Endodermal cell (in vitro differentiated cells): ENCODE results near the gene CYP3A4. TPM values are rescaled to one million over a fixed set of nuclear protein-coding genes. Genes with fewer than 3 reads are reported as not detected.

Source experiments
- DNase-seq: peaks from one replicate; pipeline ENCODE4 v3.0.0-alpha.2; 2017
- H3K27ac ChIP-seq: 2 replicates; pipeline ENCODE4 v1.5.1; 2013; ENCODE audit warnings: mild to moderate bottlenecking, low read depth, low read length, moderate library complexity
- H3K27me3 ChIP-seq: 2 replicates; pipeline ENCODE4 v1.6.1; 2013; ENCODE audit warnings: mild to moderate bottlenecking, low read length, moderate library complexity; ENCODE audit not compliant: insufficient read depth, control insufficient read depth, poor library complexity, severe bottlenecking
- H3K36me3 ChIP-seq: 2 replicates; pipeline ENCODE4 v1.7.0; 2013; ENCODE audit warnings: mild to moderate bottlenecking, low read length, moderate library complexity; ENCODE audit not compliant: control insufficient read depth, insufficient read depth
- H3K4me1 ChIP-seq: one replicate; pipeline ENCODE4 v1.7.0; 2013; ENCODE audit warnings: low read length; ENCODE audit not compliant: control insufficient read depth, insufficient read depth
- H3K4me3 ChIP-seq: 2 replicates; pipeline ENCODE4 v1.5.1; 2013; ENCODE audit warnings: mild to moderate bottlenecking, low read length, moderate library complexity
- H3K9ac ChIP-seq: 2 replicates; pipeline ENCODE4 v1.6.1; 2013; ENCODE audit warnings: mild to moderate bottlenecking, low read length, moderate library complexity; ENCODE audit not compliant: poor library complexity, severe bottlenecking; ENCODE audit errors: extremely low read depth
- H3K9me3 ChIP-seq: 2 replicates; pipeline ENCODE4 v1.6.1; 2013; ENCODE audit warnings: mild to moderate bottlenecking, low read length, moderate library complexity; ENCODE audit not compliant: control insufficient read depth
- H3K27ac Mint-ChIP-seq: 2 replicates; pipeline ENCODE4 v1.8.0; 2020; ENCODE audit warnings: mixed read lengths
- H3K27me3 Mint-ChIP-seq: 2 replicates; pipeline ENCODE4 v1.8.0; 2021; ENCODE audit warnings: mild to moderate bottlenecking, mixed read lengths; ENCODE audit not compliant: insufficient read depth
- H3K36me3 Mint-ChIP-seq: 2 replicates; pipeline ENCODE4 v1.8.0; 2020; ENCODE audit warnings: low read depth, mixed read lengths
- H3K4me1 Mint-ChIP-seq: 2 replicates; pipeline ENCODE4 v1.8.0; 2020; ENCODE audit warnings: mixed read lengths
- H3K4me3 Mint-ChIP-seq: 2 replicates; pipeline ENCODE4 v1.8.0; 2020; ENCODE audit warnings: mild to moderate bottlenecking, moderate library complexity, mixed read lengths
- H3K9me3 Mint-ChIP-seq: 2 replicates; pipeline ENCODE4 v1.8.0; 2020; ENCODE audit warnings: mild to moderate bottlenecking, mixed read lengths
- WGBS, 2 experiments: methylation state at CpG; one replicate each; pipeline versions ENCODE4 v1.1.5 to v1.1.7; 2013; ENCODE audit warnings: missing lambda C conversion rate in 2 of 2, mixed read lengths in 1 of 2; ENCODE audit not compliant: insufficient coverage in 1 of 2, insufficient read length in 1 of 2; 5-methylcytosine and 5-hydroxymethylcytosine counted together
- total RNA-seq, 2 donors: library from RNA; stranded (reverse); fragmentation: NEBNext Ultra II Directional in 1 of 2; extraction: Animal tissue kit (Norgen Biotek cat#: 25700) in 1 of 2; gene quantifications; 2 replicates in 1 of 2; 3 replicates in 1 of 2; pipeline ENCODE4 v1.2.1, GENCODE V29; 2021
- TF ChIP-seq, protein P1 (sequence below): fragments of 200-600 bp; sonication (generic); conservative IDR thresholded peaks from 2 replicates; pipeline ENCODE4 v1.5.0; 2021; ENCODE audit warnings: antibody characterized with exemption, mild to moderate bottlenecking

Gene CYP3A4
- total RNA-seq, 2 donors from 2014 or later, result 0.11 TPM; not detected in 1

DNA sequence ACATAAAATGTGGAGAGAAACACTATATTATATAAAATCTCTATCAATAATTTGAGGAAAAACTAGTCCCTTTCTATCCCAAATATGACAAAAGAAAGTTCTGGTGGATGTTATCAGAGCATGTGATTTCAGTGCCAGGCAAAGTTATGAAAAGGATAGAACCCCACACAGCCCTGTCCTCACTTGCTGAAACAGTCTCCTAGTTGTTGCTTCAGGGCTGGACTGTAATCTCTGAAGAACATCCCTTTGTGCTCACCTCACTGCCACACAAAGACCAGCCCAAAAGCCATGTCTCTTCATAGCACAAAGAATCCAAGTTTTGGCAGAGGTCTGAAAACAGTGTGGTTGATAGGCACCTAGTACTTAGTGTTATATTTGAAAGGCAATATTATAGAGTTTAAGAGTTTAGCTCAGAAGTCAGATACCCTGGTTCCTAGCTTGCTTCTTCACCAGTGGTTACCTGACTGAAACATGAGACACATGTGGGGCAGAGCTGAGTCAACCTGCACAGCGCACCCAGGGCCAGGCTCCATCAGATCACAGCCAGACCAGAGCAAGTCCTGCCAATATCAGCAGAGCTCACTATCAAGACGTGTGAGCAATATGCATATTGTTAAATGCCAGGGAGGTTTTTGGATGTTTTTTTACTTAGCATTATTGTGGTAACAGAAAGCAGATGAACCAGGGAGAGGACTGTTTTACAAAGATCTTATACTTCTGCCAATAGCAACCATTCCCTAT, 74.0 kb downstream of the CYP3A4 start:
- Histone ChIP-seq H3K9ac (no peak overlapping the region), H3K9me3 (peaks cover 12% of the 10 kb centered on the region), H3K4me1 (no peaks in the 10 kb centered on the region), H3K4me3 (no peak overlapping the region), H3K27me3 (no peaks in the 10 kb centered on the region), H3K36me3 (no peaks in the 10 kb centered on the region), H3K27ac (no peak overlapping the region)
- 79 to 88% methylated on average over 1 to 2 of the region's 2 CpGs for WGBS, 2 experiments
- Mint-ChIP-seq H3K4me3 (no peak overlapping the region), H3K36me3 (no peaks in the 10 kb centered on the region), H3K27ac (no peak overlapping the region), H3K4me1 (no peaks in the 10 kb centered on the region), H3K9me3 (peaks cover 2% of the 10 kb centered on the region), H3K27me3 (peaks cover 3% of the 10 kb centered on the region)
- TF ChIP-seq, protein P1, sequence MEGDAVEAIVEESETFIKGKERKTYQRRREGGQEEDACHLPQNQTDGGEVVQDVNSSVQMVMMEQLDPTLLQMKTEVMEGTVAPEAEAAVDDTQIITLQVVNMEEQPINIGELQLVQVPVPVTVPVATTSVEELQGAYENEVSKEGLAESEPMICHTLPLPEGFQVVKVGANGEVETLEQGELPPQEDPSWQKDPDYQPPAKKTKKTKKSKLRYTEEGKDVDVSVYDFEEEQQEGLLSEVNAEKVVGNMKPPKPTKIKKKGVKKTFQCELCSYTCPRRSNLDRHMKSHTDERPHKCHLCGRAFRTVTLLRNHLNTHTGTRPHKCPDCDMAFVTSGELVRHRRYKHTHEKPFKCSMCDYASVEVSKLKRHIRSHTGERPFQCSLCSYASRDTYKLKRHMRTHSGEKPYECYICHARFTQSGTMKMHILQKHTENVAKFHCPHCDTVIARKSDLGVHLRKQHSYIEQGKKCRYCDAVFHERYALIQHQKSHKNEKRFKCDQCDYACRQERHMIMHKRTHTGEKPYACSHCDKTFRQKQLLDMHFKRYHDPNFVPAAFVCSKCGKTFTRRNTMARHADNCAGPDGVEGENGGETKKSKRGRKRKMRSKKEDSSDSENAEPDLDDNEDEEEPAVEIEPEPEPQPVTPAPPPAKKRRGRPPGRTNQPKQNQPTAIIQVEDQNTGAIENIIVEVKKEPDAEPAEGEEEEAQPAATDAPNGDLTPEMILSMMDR, result no peak
- no peak for DNase-seq

DNA sequence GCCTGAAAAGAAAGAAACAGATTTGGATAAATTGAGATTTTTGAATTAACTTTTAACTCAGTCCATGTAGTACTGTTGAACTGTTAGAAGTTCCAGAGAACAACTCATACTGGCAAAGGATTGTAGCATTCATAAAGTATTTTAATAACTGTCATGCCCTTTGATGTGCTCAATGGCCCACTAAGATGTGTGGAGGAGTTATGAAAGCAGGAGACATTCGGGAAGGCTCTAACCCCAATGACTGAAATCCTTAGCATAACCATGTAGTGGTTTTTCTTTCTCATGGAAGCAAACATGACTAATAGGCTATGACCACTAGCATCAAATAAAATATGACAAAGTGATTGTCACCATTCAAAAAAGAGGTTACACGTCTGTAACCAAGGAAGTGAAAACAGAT, 74.7 kb downstream of the CYP3A4 start:
- H3K9me3 Mint-ChIP-seq, result no peaks in the 10 kb centered on the region
- WGBS, 2 experiments, result 89 to 90% methylated on average over 1 to 2 of the region's 2 CpGs
- Histone ChIP-seq H3K36me3 (no peaks in the 10 kb centered on the region), H3K4me1 (no peaks in the 10 kb centered on the region), H3K9ac (no peak overlapping the region), H3K9me3 (peaks cover 4% of the 10 kb centered on the region), H3K4me3 (no peak overlapping the region), H3K27ac (no peak overlapping the region), H3K27me3 (no peaks in the 10 kb centered on the region)
- peaks cover 3% of the 10 kb centered on the region for H3K27me3 Mint-ChIP-seq
- TF ChIP-seq, protein P1, result no peak
- H3K4me1 Mint-ChIP-seq, result no peaks in the 10 kb centered on the region
- H3K27ac Mint-ChIP-seq, result no peak overlapping the region
- no peak overlapping the region for H3K4me3 Mint-ChIP-seq
- no peak for DNase-seq
- no peaks in the 10 kb centered on the region for H3K36me3 Mint-ChIP-seq

DNA sequence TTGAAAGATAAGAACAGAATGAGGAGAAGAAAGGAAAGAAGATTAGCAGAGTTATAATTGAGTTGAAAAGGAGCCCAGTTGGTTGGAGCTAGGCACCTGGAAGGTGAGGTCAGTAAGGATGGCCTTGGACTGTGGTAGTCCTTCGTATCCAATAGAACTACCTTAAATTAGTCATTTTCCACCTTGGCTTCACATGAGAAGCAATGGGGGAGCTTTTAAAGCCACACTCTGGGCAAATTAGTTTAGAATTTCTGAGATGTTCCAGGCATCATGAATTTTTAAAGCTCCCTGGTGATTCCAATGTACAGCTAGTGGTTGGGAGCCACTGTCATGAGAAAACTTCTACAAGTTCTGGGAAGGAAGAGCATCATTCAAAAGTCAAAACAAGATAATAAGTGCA, 76.9 kb downstream of the CYP3A4 start:
- TF ChIP-seq, protein P1, result no peak
- WGBS, 2 experiments, result 94% methylated on average over 1 of the region's 1 CpG; no CpG with 5 or more reads in 1 of the 2 experiments
- H3K4me3 Mint-ChIP-seq, result no peak overlapping the region
- H3K9me3 ChIP-seq, result peaks cover 4% of the 10 kb centered on the region
- H3K4me3 ChIP-seq, result no peak overlapping the region
- no peaks in the 10 kb centered on the region for H3K4me1 ChIP-seq
- H3K9me3 Mint-ChIP-seq, result no peaks in the 10 kb centered on the region
- no peak overlapping the region for H3K9ac ChIP-seq
- H3K27me3 Mint-ChIP-seq, result peaks cover 7% of the 10 kb centered on the region
- no peaks in the 10 kb centered on the region for H3K36me3 ChIP-seq
- no peaks in the 10 kb centered on the region for H3K4me1 Mint-ChIP-seq
- no peak overlapping the region for H3K27ac ChIP-seq
- H3K36me3 Mint-ChIP-seq, result no peaks in the 10 kb centered on the region
- no peak overlapping the region for H3K27ac Mint-ChIP-seq
- DNase-seq, result no peak
- no peaks in the 10 kb centered on the region for H3K27me3 ChIP-seq

Other genes with a start within 250 kb of the CYP3A4 start
- gene FAM200A, start 232.1 kb downstream of the CYP3A4 start, total RNA-seq, result 1 to 10 TPM; 7.7 to 8.3 TPM
- 10 to 100 TPM; 57.0 to 58.2 TPM for gene ZNF655, start 225.5 kb downstream of the CYP3A4 start, total RNA-seq
- gene TMEM225B, start 185.9 kb downstream of the CYP3A4 start, total RNA-seq, result 1 to 10 TPM in 1 of 2 donors, under 1 TPM in 1; 0.26 to 3.2 TPM
- gene ZSCAN25, start 167.2 kb downstream of the CYP3A4 start, total RNA-seq, result 10 to 100 TPM; 22.2 to 23.1 TPM
- under 1 TPM; 0.38 to 0.42 TPM for gene CYP3A5, start 104.2 kb downstream of the CYP3A4 start, total RNA-seq
- gene CYP3A7, start 49.0 kb downstream of the CYP3A4 start, total RNA-seq, result not detected
- under 1 TPM; 0.31 to 0.60 TPM for gene CYP3A43, start 43.8 kb upstream of the CYP3A4 start, total RNA-seq
- not detected for gene OR2AE1, start 92.8 kb upstream of the CYP3A4 start, total RNA-seq
- 10 to 100 TPM; 10.5 to 13.2 TPM for gene TRIM4, start 135.3 kb upstream of the CYP3A4 start, total RNA-seq
- 1 to 10 TPM in 1 of 2 donors, under 1 TPM in 1; 0.82 to 1.4 TPM for gene GJC3, start 145.4 kb upstream of the CYP3A4 start, total RNA-seq
- not detected for gene AZGP1, start 191.8 kb upstream of the CYP3A4 start, total RNA-seq
- gene ZKSCAN1, start 231.4 kb upstream of the CYP3A4 start, total RNA-seq, result 10 to 100 TPM; 57.1 to 68.0 TPM